ENCODE results near the gene CDK5RAP1. TPM values are rescaled to one million over a fixed set of nuclear protein-coding genes. Genes with fewer than 3 reads are reported as not detected.

Gene CDK5RAP1
- total RNA-seq, 1 donor from 2014 or later, result 50.5 TPM

DNA sequence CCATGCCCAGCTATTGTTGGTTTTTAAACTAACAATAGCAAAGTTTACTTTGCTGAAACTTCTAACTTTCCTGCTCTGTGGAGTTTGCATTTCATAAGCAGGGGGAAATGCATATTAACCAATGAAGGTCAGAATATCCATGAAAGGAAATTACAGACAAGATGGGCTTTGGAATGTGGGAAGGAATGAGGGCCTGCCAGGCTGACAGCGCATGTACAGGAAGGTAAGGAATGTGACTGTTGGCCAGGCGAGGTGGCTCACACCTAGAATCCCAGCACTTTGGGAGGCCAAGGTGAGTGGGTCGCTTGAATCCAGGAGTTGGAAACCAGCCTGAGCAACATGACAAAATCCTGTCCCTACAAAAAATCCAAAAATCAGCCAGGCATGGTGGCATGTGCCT is 49.6 kb downstream of the CDK5RAP1 start:
- no peak for DNase-seq
- intact Hi-C loops (cut with micrococcal nuclease), result no loop called here
- Mint-ChIP-seq H3K27ac (no peak overlapping the region), H3K9me3 (no peaks in the 10 kb centered on the region), H3K36me3 (ENCODE audit: low read depth) (peaks cover 64% of the 10 kb centered on the region), H3K4me1 (no peaks in the 10 kb centered on the region), H3K27me3 (no peaks in the 10 kb centered on the region), H3K4me3 (no peak overlapping the region)
- ATAC-seq (ENCODE audit: low read depth), result no peak
- POLR2A ChIA-PET, result no interaction called here
- CTCF ChIA-PET, result no interaction called here
- TF ChIP-seq, protein P1, sequence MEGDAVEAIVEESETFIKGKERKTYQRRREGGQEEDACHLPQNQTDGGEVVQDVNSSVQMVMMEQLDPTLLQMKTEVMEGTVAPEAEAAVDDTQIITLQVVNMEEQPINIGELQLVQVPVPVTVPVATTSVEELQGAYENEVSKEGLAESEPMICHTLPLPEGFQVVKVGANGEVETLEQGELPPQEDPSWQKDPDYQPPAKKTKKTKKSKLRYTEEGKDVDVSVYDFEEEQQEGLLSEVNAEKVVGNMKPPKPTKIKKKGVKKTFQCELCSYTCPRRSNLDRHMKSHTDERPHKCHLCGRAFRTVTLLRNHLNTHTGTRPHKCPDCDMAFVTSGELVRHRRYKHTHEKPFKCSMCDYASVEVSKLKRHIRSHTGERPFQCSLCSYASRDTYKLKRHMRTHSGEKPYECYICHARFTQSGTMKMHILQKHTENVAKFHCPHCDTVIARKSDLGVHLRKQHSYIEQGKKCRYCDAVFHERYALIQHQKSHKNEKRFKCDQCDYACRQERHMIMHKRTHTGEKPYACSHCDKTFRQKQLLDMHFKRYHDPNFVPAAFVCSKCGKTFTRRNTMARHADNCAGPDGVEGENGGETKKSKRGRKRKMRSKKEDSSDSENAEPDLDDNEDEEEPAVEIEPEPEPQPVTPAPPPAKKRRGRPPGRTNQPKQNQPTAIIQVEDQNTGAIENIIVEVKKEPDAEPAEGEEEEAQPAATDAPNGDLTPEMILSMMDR (IDR thresholded peaks at IDR 0.05), result no peak

DNA sequence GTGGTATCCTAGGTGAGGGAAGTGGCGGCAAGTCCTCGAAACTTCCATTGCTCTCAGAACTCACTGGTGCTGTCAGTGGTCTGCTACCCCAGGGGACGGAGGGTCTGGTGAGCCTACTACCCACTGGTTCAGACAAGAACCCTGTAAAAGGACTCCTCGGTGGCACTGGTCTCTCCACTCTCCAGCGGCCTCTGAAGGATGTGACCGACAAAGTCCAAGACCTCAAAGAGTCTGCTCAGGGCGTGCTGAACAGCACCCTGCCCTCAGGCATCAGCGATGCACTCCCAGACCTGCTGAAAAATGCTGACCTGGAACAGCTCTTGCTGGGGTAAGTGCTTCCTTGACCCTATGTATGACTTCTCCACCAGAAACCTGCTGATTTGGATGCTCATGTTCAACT is 51.8 kb downstream of the CDK5RAP1 start:
- ChIA-PET POLR2A (no interaction called here), CTCF (no interaction called here)
- Mint-ChIP-seq H3K9me3 (no peaks in the 10 kb centered on the region), H3K27me3 (no peaks in the 10 kb centered on the region), H3K36me3 (ENCODE audit: low read depth) (peaks cover 48% of the 10 kb centered on the region), H3K27ac (no peak overlapping the region), H3K4me1 (no peaks in the 10 kb centered on the region), H3K4me3 (no peak overlapping the region)
- DNase-seq (no peak), ATAC-seq (ENCODE audit: low read depth) (no peak)
- TF ChIP-seq, protein P1 (IDR thresholded peaks at IDR 0.05), result no peak
- intact Hi-C loops (cut with micrococcal nuclease), result no loop called here

DNA sequence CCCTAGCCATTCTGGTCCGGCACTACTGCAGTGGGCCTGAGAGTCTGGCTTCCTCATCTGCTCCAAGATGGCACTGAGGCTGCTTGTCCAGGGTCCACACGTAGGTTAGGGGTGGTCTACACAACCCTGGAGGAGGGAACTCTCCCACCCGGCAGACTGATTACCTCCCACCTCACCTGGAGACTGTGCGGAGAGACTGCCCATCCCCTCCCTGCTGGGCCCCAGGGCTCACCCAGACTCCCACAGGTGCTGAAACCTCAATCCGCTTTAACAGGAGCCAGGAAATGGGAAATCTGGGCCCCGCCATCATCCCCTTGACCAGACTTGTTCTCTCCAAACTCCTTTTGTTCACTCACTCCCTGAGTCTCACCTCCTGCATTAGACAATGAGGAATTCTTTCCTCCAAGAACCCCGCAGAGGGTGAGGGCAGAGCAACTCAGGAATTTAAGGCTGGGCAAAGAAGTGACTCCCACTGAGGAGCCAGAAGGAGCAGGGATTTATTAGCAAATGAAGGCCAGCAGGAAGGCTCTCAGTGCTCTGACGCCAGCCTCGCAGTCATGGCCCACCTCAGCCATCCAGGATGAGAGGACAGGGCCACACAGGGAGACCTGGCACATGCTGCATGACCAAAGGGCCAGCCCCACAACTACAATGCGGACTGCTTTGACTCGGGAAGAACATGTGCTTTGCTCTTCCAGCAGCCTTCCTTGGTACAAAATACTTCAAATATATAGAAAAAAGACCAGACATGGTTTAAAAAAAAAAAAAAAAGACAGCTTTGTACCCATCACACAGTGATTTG is 53.0 kb downstream of the CDK5RAP1 start:
- Mint-ChIP-seq H3K4me1 (no peaks in the 10 kb centered on the region), H3K36me3 (ENCODE audit: low read depth) (peaks cover 37% of the 10 kb centered on the region), H3K27me3 (no peaks in the 10 kb centered on the region), H3K27ac (no peak overlapping the region), H3K4me3 (no peak overlapping the region), H3K9me3 (no peaks in the 10 kb centered on the region)
- DNase-seq, result no peak
- ATAC-seq (ENCODE audit: low read depth), result no peak
- POLR2A ChIA-PET, result no interaction called here
- CTCF ChIA-PET, result no interaction called here
- intact Hi-C loops (cut with micrococcal nuclease), result no loop called here
- TF ChIP-seq, protein P1 (IDR thresholded peaks at IDR 0.05), result no peak

DNA sequence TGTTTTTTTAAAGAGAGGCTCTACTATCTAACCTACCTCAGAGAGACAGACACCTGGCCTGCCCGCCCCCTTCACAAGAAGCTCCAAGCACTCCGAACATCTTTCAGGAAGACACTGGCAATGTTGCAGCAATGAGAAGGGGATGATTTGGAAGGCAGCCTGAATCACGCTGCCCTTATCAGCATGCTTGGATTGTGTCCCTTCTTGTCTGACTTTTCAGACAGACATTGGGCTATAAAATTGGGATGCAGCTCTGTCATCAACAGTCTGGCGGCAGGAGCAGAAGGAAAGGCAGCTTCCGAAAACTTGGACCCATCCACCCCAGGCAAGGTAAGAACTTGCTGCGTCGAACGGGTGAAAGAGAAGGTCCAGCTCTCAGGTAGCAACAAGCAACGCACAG is 56.0 kb downstream of the CDK5RAP1 start:
- no peaks in the 10 kb centered on the region for H3K27me3 Mint-ChIP-seq
- H3K4me1 Mint-ChIP-seq, result no peaks in the 10 kb centered on the region
- ATAC-seq (ENCODE audit: low read depth), result no peak
- H3K36me3 Mint-ChIP-seq (ENCODE audit: low read depth), result peaks cover 18% of the 10 kb centered on the region
- H3K9me3 Mint-ChIP-seq, result no peaks in the 10 kb centered on the region
- POLR2A ChIA-PET, result interaction anchor here (0.6 kb wide), 1 partner anchor 1744 kb away, joined by 3 read pairs; no protein-coding TSS in a partner anchor
- no peak overlapping the region for H3K4me3 Mint-ChIP-seq
- intact Hi-C loops (cut with micrococcal nuclease), result no loop called here
- H3K27ac Mint-ChIP-seq, result no peak overlapping the region
- DNase-seq, result no peak
- CTCF ChIA-PET, result no interaction called here
- TF ChIP-seq, protein P1 (IDR thresholded peaks at IDR 0.05), result no peak

DNA sequence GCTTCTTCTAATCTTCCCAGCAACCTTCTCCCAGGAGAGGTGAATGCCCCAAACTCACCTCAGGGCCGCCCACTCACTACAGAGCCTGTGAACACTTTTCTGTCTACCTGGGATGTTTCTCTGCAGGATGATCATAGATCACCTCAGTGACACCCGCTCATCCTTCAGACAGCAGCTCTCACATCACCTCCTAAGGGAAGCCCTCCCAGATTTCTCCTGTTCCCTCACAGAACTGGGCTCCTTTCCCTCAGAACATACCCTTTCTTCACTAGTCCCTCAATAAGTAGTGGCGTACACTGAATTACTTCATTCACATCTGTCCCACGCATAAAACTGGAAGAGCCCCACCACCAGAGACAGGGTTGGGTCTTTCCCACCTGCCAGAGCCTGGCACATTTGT is 57.8 kb downstream of the CDK5RAP1 start:
- no peak for ATAC-seq (ENCODE audit: low read depth)
- intact Hi-C loops (cut with micrococcal nuclease), result no loop called here
- ChIA-PET CTCF (no interaction called here), POLR2A (no interaction called here)
- no peak for DNase-seq
- H3K9me3 Mint-ChIP-seq, result no peaks in the 10 kb centered on the region
- H3K36me3 Mint-ChIP-seq (ENCODE audit: low read depth), result peaks cover 2% of the 10 kb centered on the region
- no peak overlapping the region for H3K27ac Mint-ChIP-seq
- H3K4me3 Mint-ChIP-seq, result no peak overlapping the region
- H3K4me1 Mint-ChIP-seq, result no peaks in the 10 kb centered on the region
- TF ChIP-seq, protein P1 (IDR thresholded peaks at IDR 0.05), result no peak
- no peaks in the 10 kb centered on the region for H3K27me3 Mint-ChIP-seq

Data from activated B cell treated with CpG ODN at 0.5 μM for 24 hours (primary cell).